ENCODE data around the gene CLASRP. TPM values are rescaled to one million over a fixed set of nuclear protein-coding genes. Genes with fewer than 3 reads are reported as not detected.
"Not testable (repeated sequence)": the region's sequence is repeated elsewhere in the genome, so short reads cannot be mapped to it uniquely, and the experiment has no call there.

Gene CLASRP
- 29.9 and 42.5 TPM in 2 replicates for total RNA-seq (2014; rRNA removed; shearing (Covaris generic))

GRCh38 chr19:45038931-45039893, at the start of gene CLASRP:
CLASRP (plus strand) TSS chr19:45039045; CDS start chr19:45040213, 1,168 bp downstream.
- peak; percentile 62 for DNase-seq (ENCODE audit: low spot score)

- DNase-seq (ENCODE audit: low spot score): no peak
Observed at GRCh38 chr19:44990459-44990858, 48.4 kb upstream of the CLASRP start.

GRCh38 chr19:44990966-44991365, 47.9 kb upstream of the CLASRP start:
- DNase-seq (ENCODE audit: low spot score): no peak

- no peak for DNase-seq (ENCODE audit: low spot score)
Observed at GRCh38 chr19:44992336-44993163, 46.3 kb upstream of the CLASRP start.

GRCh38 chr19:44993526-44993925, 45.3 kb upstream of the CLASRP start:
- no peak for DNase-seq (ENCODE audit: low spot score)

- DNase-seq (ENCODE audit: low spot score): no peak
Observed at GRCh38 chr19:44993926-44994537, 44.8 kb upstream of the CLASRP start.

GRCh38 chr19:44998025-44998424, 40.8 kb upstream of the CLASRP start:
- no peak for DNase-seq (ENCODE audit: low spot score)

- not testable (repeated sequence) for DNase-seq (ENCODE audit: low spot score)
Observed at GRCh38 chr19:44999131-44999925, 39.5 kb upstream of the CLASRP start.

- not testable (repeated sequence) for DNase-seq (ENCODE audit: low spot score)
Observed at GRCh38 chr19:45000665-45001064, 38.2 kb upstream of the CLASRP start.

GRCh38 chr19:45001087-45001739, 37.6 kb upstream of the CLASRP start, which contains the start of gene RELB:
RELB (plus strand) TSS chr19:45001464; CDS start chr19:45001580, 116 bp downstream.
- DNase-seq (ENCODE audit: low spot score): peak; percentile 50

GRCh38 chr19:45003485-45003884, 35.4 kb upstream of the CLASRP start:
- DNase-seq (ENCODE audit: low spot score): no peak

GRCh38 chr19:45005787-45006186, 33.1 kb upstream of the CLASRP start:
- no peak for DNase-seq (ENCODE audit: low spot score)

- DNase-seq (ENCODE audit: low spot score): no peak
Observed at GRCh38 chr19:45008552-45008951, 30.3 kb upstream of the CLASRP start.

- DNase-seq (ENCODE audit: low spot score): no peak
Observed at GRCh38 chr19:45009625-45010255, 29.1 kb upstream of the CLASRP start.

- no peak for DNase-seq (ENCODE audit: low spot score)
Observed at GRCh38 chr19:45010306-45010705, 28.5 kb upstream of the CLASRP start.

- no peak for DNase-seq (ENCODE audit: low spot score)
Observed at GRCh38 chr19:45011959-45012358, 26.9 kb upstream of the CLASRP start.

- peak; percentile 68 for DNase-seq (ENCODE audit: low spot score)
Observed at GRCh38 chr19:45016388-45017314, 22.2 kb upstream of the CLASRP start.

- DNase-seq (ENCODE audit: low spot score): no peak
Observed at GRCh38 chr19:45019187-45019586, 19.7 kb upstream of the CLASRP start.

- no peak for DNase-seq (ENCODE audit: low spot score)
Observed at GRCh38 chr19:45020071-45020470, 18.8 kb upstream of the CLASRP start.

All from A172 (cell line).